HEK293 (cell line): ENCODE measurements around the gene STK4.

Experiments used
- CTCF ChIA-PET: fragments of 350-600 bp; formaldehyde crosslinking; extraction: SDS; loops from one replicate; lab custom pipeline; 2021; ENCODE audit warnings: antibody characterized with exemption; lab: Yijun Ruan, JAX
- POLR2A ChIA-PET: fragments of 300-600 bp; formaldehyde crosslinking; extraction: SDS; loops from one replicate; lab custom pipeline; 2020; ENCODE audit warnings: antibody characterized with exemption, inconsistent platforms; lab: Yijun Ruan, JAX
- H3K27ac ChIP-seq: fragments of 200-500 bp; sonication (Bioruptor generic); 2 replicates; pipeline ENCODE4 v1.5.1; 2014; ENCODE audit warnings: low read depth, low read length, control low read depth, inconsistent platforms; ENCODE audit errors: extremely low read depth
- H3K36me3 ChIP-seq, 2 experiments: fragments of 200-500 bp in 1 of 2; sonication (Bioruptor generic) in 1 of 2; 1 replicate in 1 of 2; 2 replicates in 1 of 2; pipeline ENCODE4 v1.5.1; 2014 to 2017; ENCODE audit warnings: inconsistent platforms in 2 of 2, low read length in 2 of 2; ENCODE audit not compliant: control insufficient read depth in 2 of 2, insufficient read depth in 1 of 2
- H3K4me1 ChIP-seq: fragments of 200-500 bp; sonication (Bioruptor generic); 2 replicates; pipeline ENCODE4 v1.5.1; 2014; ENCODE audit warnings: mild to moderate bottlenecking, low read length, inconsistent platforms; ENCODE audit not compliant: control insufficient read depth, insufficient read depth
- H3K4me3 ChIP-seq: 2 replicates; pipeline ENCODE4 v1.5.1; 2011; ENCODE audit warnings: low read depth, mild to moderate bottlenecking, control low read depth, low read length, moderate library complexity
- H3K9me3 ChIP-seq: fragments of 200-500 bp; sonication (Bioruptor generic); 2 replicates; pipeline ENCODE4 v1.5.1; 2014; ENCODE audit warnings: low read depth, low read length, inconsistent platforms; ENCODE audit not compliant: control insufficient read depth, insufficient read depth
- FEZF1 ChIP-seq: fragments of 450-650 bp; formaldehyde crosslinking; IDR thresholded peaks from 2 replicates; pipeline ENCODE4 v1.5.1; 2016; ENCODE audit warnings: missing biosample characterization, missing genetic modification characterization
- IKZF3 ChIP-seq: fragments of 450-650 bp; IDR thresholded peaks from 2 replicates; pipeline ENCODE4 v1.5.0; 2018; ENCODE audit warnings: missing biosample characterization, mild to moderate bottlenecking, missing genetic modification characterization, moderate library complexity
- MEIS1 ChIP-seq: sonication (generic); formaldehyde crosslinking; IDR thresholded peaks from 2 replicates; pipeline ENCODE4 v1.8.1; 2022; ENCODE audit warnings: missing genetic modification reagents, mild to moderate bottlenecking, borderline replicate concordance
- TRIM28 ChIP-seq: IDR thresholded peaks from 2 replicates; pipeline ENCODE4 v1.6.1; 2011; ENCODE audit warnings: low read length, control low read depth, borderline replicate concordance
- ZBTB1 ChIP-seq: fragments of 450-650 bp; formaldehyde crosslinking; IDR thresholded peaks from 2 replicates; pipeline ENCODE4 v1.5.1; 2016; ENCODE audit warnings: missing biosample characterization, missing genetic modification characterization
- ZBTB20 ChIP-seq: fragments of 450-650 bp; formaldehyde crosslinking; IDR thresholded peaks from 2 replicates; pipeline ENCODE4 v1.5.1; 2016; ENCODE audit warnings: missing biosample characterization, missing genetic modification characterization
- ZBTB48 ChIP-seq: fragments of 450-650 bp; formaldehyde crosslinking; IDR thresholded peaks from 2 replicates; pipeline ENCODE4 v1.5.1; 2016; ENCODE audit warnings: missing biosample characterization, missing genetic modification characterization
- ZFP69B ChIP-seq: fragments of 450-650 bp; formaldehyde crosslinking; IDR thresholded peaks from 2 replicates; pipeline ENCODE4 v1.5.1; 2016; ENCODE audit warnings: missing biosample characterization, missing genetic modification characterization
- ZNF10 ChIP-seq: fragments of 450-650 bp; formaldehyde crosslinking; IDR thresholded peaks from 2 replicates; pipeline ENCODE4 v1.5.1; 2017; ENCODE audit warnings: missing biosample characterization, missing genetic modification characterization
- ZNF2 ChIP-seq: fragments of 450-650 bp; formaldehyde crosslinking; IDR thresholded peaks from 2 replicates; pipeline ENCODE4 v1.5.1; 2016; ENCODE audit warnings: missing biosample characterization, missing genetic modification characterization
- ZNF202 ChIP-seq: fragments of 450-650 bp; formaldehyde crosslinking; IDR thresholded peaks from 2 replicates; pipeline ENCODE4 v1.5.1; 2016; ENCODE audit warnings: missing biosample characterization, missing genetic modification characterization, borderline replicate concordance
- ZNF221 ChIP-seq: fragments of 450-650 bp; formaldehyde crosslinking; IDR thresholded peaks from 2 replicates; pipeline ENCODE4 v1.5.1; 2017; ENCODE audit warnings: missing biosample characterization, missing genetic modification characterization, borderline replicate concordance
- ZNF23 ChIP-seq: fragments of 450-650 bp; formaldehyde crosslinking; IDR thresholded peaks from 2 replicates; pipeline ENCODE4 v1.5.1; 2016; ENCODE audit warnings: missing biosample characterization, missing genetic modification characterization, borderline replicate concordance
- ZNF274 ChIP-seq, 2 experiments: fragments of 200-500 bp in 1 of 2; fragments of 450-650 bp in 1 of 2; sonication (Bioruptor generic) in 1 of 2; formaldehyde crosslinking in 1 of 2; IDR thresholded peaks; 2 replicates each; pipeline versions ENCODE4 v1.5.1 to v1.6.1; 2014 to 2016; ENCODE audit warnings: borderline replicate concordance in 1 of 2, inconsistent platforms in 1 of 2, low read length in 1 of 2, missing biosample characterization in 1 of 2, missing genetic modification characterization in 1 of 2
- ZNF350 ChIP-seq: fragments of 450-650 bp; formaldehyde crosslinking; IDR thresholded peaks from 2 replicates; pipeline ENCODE4 v1.5.0; 2017; ENCODE audit warnings: missing biosample characterization, mild to moderate bottlenecking, missing genetic modification characterization
- ZNF37A ChIP-seq: fragments of 450-650 bp; IDR thresholded peaks from 2 replicates; pipeline ENCODE4 v1.5.1; 2018; ENCODE audit warnings: missing biosample characterization, missing genetic modification characterization
- ZNF394 ChIP-seq: fragments of 450-650 bp; formaldehyde crosslinking; IDR thresholded peaks from 2 replicates; pipeline ENCODE4 v1.5.1; 2016; ENCODE audit warnings: missing biosample characterization, missing genetic modification characterization, mild to moderate bottlenecking, moderate library complexity, borderline replicate concordance
- ZSCAN30 ChIP-seq: fragments of 450-650 bp; IDR thresholded peaks from 2 replicates; pipeline ENCODE4 v1.5.1; 2018; ENCODE audit warnings: missing biosample characterization, mild to moderate bottlenecking, missing genetic modification characterization, moderate library complexity
- TF ChIP-seq, protein P1 (sequence below): fragments of 450-650 bp; formaldehyde crosslinking; IDR thresholded peaks from 2 replicates; pipeline ENCODE4 v1.5.1; 2016; ENCODE audit warnings: missing biosample characterization, missing genetic modification characterization
- TF ChIP-seq, protein P2 (sequence below): fragments of 450-650 bp; IDR thresholded peaks from 2 replicates; pipeline ENCODE4 v1.5.1; 2018; ENCODE audit warnings: missing biosample characterization, mild to moderate bottlenecking, missing genetic modification characterization
- TF ChIP-seq, protein P3 (sequence below): fragments of 450-650 bp; formaldehyde crosslinking; IDR thresholded peaks from 2 replicates; pipeline ENCODE4 v1.5.1; 2016; ENCODE audit warnings: missing biosample characterization, missing genetic modification characterization
- TF ChIP-seq, protein P4 (sequence below): fragments of 450-650 bp; formaldehyde crosslinking; IDR thresholded peaks from 2 replicates; pipeline ENCODE4 v1.5.1; 2016; ENCODE audit warnings: missing biosample characterization, missing genetic modification characterization
- TF ChIP-seq, protein P5 (sequence below): fragments of 450-650 bp; formaldehyde crosslinking; IDR thresholded peaks from 2 replicates; pipeline ENCODE4 v1.5.1; 2017; ENCODE audit warnings: missing biosample characterization, missing genetic modification characterization

The STK4 gene

DNA sequence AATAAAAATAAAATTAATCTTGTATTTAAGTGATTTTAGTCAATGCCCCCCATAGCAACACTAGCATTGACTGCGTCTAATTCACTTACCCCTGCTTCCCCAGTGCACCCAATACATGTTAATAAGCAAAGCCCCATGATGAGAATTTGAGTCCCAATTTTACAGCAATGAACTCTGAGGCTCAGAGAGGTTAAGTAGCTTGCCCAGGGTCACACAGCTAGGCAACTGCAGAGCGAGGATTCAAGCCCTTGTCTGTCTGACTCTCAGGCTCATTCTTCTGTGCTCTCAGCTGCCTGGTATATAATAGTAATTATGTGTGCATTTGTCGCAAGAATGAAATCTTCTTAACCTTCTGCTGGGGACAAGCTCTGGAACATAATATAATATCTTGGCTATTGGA lies 48.0 kb upstream of the STK4 start:
- no peak for TF ChIP-seq ZFP69B (tag by site-specific recombination)
- TF ChIP-seq, protein P1, sequence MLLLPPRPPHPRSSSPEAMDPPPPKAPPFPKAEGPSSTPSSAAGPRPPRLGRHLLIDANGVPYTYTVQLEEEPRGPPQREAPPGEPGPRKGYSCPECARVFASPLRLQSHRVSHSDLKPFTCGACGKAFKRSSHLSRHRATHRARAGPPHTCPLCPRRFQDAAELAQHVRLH (tag by site-specific recombination): no peak
- TF ChIP-seq ZNF37A (tag by site-specific recombination): no peak
- TF ChIP-seq, protein P2, sequence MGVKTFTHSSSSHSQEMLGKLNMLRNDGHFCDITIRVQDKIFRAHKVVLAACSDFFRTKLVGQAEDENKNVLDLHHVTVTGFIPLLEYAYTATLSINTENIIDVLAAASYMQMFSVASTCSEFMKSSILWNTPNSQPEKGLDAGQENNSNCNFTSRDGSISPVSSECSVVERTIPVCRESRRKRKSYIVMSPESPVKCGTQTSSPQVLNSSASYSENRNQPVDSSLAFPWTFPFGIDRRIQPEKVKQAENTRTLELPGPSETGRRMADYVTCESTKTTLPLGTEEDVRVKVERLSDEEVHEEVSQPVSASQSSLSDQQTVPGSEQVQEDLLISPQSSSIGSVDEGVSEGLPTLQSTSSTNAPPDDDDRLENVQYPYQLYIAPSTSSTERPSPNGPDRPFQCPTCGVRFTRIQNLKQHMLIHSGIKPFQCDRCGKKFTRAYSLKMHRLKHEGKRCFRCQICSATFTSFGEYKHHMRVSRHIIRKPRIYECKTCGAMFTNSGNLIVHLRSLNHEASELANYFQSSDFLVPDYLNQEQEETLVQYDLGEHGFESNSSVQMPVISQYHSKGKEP: no peak
- TF ChIP-seq, protein P3, sequence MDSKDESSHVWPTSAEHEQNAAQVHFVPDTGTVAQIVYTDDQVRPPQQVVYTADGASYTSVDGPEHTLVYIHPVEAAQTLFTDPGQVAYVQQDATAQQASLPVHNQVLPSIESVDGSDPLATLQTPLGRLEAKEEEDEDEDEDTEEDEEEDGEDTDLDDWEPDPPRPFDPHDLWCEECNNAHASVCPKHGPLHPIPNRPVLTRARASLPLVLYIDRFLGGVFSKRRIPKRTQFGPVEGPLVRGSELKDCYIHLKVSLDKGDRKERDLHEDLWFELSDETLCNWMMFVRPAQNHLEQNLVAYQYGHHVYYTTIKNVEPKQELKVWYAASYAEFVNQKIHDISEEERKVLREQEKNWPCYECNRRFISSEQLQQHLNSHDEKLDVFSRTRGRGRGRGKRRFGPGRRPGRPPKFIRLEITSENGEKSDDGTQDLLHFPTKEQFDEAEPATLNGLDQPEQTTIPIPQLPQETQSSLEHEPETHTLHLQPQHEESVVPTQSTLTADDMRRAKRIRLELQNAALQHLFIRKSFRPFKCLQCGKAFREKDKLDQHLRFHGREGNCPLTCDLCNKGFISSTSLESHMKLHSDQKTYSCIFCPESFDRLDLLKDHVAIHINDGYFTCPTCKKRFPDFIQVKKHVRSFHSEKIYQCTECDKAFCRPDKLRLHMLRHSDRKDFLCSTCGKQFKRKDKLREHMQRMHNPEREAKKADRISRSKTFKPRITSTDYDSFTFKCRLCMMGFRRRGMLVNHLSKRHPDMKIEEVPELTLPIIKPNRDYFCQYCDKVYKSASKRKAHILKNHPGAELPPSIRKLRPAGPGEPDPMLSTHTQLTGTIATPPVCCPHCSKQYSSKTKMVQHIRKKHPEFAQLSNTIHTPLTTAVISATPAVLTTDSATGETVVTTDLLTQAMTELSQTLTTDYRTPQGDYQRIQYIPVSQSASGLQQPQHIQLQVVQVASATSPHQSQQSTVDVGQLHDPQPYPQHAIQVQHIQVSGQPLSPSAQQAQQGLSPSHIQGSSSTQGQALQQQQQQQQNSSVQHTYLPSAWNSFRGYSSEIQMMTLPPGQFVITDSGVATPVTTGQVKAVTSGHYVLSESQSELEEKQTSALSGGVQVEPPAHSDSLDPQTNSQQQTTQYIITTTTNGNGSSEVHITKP (tag by site-specific recombination): no peak
- TF ChIP-seq ZNF2 (tag by site-specific recombination): no peak
- CTCF ChIA-PET: no interaction called here
- POLR2A ChIA-PET: interaction anchor here (1.5 kb wide), 1 partner anchor 42 kb away, joined by 5 read pairs; the partner anchor contains the start of gene TOMM34
- Histone ChIP-seq H3K4me3 (no peak overlapping the region), H3K9me3 (no peaks in the 10 kb centered on the region), H3K27ac (no peak overlapping the region), H3K36me3 (peaks cover 8 to 81% of the 10 kb centered on the region in 2 experiments; a peak in 2 of 3 replicates), H3K4me1 (no peaks in the 10 kb centered on the region)

DNA sequence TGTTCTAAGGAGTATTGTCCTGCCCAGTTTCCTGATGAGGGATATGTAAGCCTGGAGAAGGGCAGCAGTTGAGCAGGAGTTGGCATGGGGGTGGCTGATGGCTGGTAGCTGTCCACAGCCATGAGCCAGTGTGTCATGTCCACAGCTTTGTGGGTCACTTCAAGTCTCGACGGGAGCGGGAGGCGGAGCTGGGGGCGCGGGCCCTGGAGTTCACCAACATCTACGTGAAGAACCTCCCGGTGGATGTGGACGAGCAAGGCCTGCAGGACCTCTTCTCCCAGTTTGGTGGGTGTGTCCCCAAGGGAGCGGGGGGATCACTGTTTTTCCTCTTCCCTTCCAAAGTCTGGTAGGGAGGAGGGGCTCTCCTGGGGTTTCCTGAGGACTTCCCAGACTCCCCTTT lies 47.6 kb upstream of the STK4 start:
- no peaks in the 10 kb centered on the region for H3K4me1 ChIP-seq
- CTCF ChIA-PET: interaction anchor here (0.6 kb wide), 1 partner anchor 197 kb away, joined by 3 read pairs; no protein-coding TSS in a partner anchor
- POLR2A ChIA-PET: interaction anchor here (1.5 kb wide), 1 partner anchor 41 kb away, joined by 5 read pairs; the partner anchor contains the start of gene TOMM34
- TF ChIP-seq ZNF10 (tag by site-specific recombination): no peak
- TF ChIP-seq, protein P4, sequence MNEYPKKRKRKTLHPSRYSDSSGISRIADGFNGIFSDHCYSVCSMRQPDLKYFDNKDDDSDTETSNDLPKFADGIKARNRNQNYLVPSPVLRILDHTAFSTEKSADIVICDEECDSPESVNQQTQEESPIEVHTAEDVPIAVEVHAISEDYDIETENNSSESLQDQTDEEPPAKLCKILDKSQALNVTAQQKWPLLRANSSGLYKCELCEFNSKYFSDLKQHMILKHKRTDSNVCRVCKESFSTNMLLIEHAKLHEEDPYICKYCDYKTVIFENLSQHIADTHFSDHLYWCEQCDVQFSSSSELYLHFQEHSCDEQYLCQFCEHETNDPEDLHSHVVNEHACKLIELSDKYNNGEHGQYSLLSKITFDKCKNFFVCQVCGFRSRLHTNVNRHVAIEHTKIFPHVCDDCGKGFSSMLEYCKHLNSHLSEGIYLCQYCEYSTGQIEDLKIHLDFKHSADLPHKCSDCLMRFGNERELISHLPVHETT: no peak
- TF ChIP-seq ZNF202 (tag by site-specific recombination): no peak
- no peak for TF ChIP-seq ZBTB20 (tag by site-specific recombination)
- no peak for TF ChIP-seq ZNF274 (IDR thresholded peaks at IDR 0.05; ENCODE audit: low read length)
- TF ChIP-seq ZNF274 (tag by site-specific recombination; IDR thresholded peaks at IDR 0.05; ENCODE audit: borderline replicate concordance): no peak
- TF ChIP-seq ZNF394: no peak
- TF ChIP-seq ZNF221 (tag by site-specific recombination): no peak
- TF ChIP-seq ZNF23 (tag by site-specific recombination): no peak
- no peak for TF ChIP-seq IKZF3 (tag by site-specific recombination)
- TF ChIP-seq ZSCAN30: no peak
- no peak for TF ChIP-seq TRIM28
- no peak for TF ChIP-seq ZBTB1 (tag by site-specific recombination)
- TF ChIP-seq ZBTB48 (tag by site-specific recombination): no peak
- TF ChIP-seq, protein P5, sequence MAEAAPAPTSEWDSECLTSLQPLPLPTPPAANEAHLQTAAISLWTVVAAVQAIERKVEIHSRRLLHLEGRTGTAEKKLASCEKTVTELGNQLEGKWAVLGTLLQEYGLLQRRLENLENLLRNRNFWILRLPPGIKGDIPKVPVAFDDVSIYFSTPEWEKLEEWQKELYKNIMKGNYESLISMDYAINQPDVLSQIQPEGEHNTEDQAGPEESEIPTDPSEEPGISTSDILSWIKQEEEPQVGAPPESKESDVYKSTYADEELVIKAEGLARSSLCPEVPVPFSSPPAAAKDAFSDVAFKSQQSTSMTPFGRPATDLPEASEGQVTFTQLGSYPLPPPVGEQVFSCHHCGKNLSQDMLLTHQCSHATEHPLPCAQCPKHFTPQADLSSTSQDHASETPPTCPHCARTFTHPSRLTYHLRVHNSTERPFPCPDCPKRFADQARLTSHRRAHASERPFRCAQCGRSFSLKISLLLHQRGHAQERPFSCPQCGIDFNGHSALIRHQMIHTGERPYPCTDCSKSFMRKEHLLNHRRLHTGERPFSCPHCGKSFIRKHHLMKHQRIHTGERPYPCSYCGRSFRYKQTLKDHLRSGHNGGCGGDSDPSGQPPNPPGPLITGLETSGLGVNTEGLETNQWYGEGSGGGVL: no peak
- no peak for TF ChIP-seq FEZF1 (tag by site-specific recombination)
- no peak for TF ChIP-seq MEIS1 (CRISPR knock-in tag)
- no peak for TF ChIP-seq ZNF350 (tag by site-specific recombination)
- H3K36me3 ChIP-seq: peaks cover 8 to 80% of the 10 kb centered on the region in 2 experiments; a peak in 2 of 3 replicates
- no peak overlapping the region for H3K4me3 ChIP-seq
- no peaks in the 10 kb centered on the region for H3K9me3 ChIP-seq
- H3K27ac ChIP-seq: no peak overlapping the region
